NCI-H2196 treated with DMSO at 0.1 percent for 48 hours (cell line): ENCODE data around the gene ATXN1.
"Not testable (repeated sequence)": the region's sequence is repeated elsewhere in the genome, so short reads cannot be mapped to it uniquely, and the experiment has no call there.

Experiments used
- DNase-seq: peaks from one replicate; lab custom pipeline; 2025; ENCODE audit not compliant: unreplicated experiment; lab: John Stamatoyannopoulos, UW

ATXN1 gene

DNA sequence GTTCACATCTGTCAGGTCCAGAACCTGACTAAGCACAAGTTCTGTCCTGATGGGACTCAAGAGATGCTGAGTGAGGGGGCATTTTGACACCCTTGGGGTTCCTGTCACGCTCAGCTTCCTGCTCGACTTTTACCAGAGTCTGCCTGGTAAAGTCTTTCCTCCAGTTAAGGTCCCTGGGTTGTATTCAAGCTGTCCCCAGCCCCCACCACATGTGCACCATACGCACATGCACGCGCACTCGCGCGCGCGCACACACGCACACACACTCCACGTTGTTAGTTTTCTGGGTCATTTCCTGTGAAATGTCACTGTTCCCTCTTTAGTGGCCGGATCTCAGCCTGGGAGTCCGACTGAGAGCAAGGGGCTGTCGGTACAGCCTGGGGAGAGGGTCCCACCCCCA lies 356.8 kb downstream of the ATXN1 start:
- DNase-seq: no peak

DNA sequence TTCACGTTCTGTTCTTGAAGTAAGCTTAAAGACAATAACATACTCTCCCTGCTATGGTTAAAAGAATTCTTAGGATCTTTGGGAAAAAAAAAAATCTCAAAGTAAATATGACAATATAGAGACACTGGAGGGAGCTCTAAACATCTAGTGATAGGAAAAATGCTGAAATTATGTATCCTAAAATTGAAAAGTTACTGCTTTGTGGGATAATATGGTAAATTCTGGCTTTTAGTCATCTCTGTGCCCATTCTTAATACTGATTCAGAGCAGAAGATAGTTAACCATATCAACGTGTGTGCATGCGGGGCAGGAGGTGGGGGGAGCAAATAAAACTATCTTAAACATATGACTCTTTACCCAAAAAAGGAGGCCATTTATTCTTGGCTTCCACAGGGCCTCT lies 357.4 kb downstream of the ATXN1 start:
- no peak for DNase-seq

DNA sequence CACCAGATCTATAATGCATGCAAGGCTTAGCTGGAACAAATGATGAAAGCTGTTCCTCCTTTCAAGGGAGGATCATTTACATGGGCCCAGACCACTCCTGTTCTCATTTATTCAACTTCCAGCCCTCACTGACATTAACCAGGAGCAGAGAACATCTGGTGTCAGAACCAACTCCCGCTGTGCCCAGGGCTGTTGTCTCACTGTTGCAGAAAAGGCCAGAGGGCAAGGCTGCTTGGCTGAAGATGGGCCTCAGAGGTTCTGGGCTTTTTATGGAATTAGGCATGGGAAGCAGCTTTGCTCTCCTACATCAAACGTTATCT lies 358.7 kb downstream of the ATXN1 start:
- DNase-seq: no peak

DNA sequence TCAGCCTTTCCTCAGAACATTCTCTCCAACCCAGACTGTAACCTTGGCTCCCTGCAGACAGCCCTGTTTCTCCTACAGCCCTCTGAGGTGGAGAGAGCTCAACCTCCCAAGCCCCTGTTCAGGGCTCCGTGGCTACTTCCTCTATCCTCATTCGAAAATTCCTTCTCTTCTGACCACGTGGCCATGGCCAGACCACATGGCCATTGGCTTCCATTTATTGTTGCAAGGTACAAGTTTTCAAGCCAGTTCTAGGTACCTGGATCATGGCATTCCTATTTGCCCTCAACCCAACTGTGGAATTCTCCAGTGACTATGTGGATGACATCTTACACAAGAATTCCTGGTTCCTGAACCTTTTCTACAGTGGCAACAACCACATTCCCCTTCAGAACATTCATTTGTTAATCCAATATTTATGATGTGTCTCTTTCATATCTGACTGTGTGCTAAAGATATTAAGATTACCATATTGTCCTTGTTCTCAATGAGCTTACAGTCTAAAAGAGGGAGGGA lies 361.0 kb downstream of the ATXN1 start:
- no peak for DNase-seq

DNA sequence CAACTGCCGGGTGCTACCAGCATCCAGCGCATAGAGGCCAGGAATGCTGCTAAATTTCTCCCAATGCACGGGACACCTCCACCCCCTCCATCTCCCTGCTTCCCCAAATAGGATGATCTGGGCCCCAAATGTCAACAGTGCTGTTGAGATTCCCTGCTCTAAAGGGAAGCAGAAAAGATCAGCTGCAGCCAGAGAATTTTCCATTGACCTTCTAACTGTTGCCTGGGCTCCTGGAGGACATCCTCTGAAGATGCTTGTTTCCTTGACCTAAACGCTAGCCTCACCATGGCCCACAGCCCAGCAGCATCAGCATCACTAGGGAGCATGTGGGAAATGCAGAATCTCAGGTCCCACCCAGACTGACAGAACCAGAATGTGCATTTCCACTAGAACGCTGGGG lies 361.6 kb downstream of the ATXN1 start:
- DNase-seq: no peak

DNA sequence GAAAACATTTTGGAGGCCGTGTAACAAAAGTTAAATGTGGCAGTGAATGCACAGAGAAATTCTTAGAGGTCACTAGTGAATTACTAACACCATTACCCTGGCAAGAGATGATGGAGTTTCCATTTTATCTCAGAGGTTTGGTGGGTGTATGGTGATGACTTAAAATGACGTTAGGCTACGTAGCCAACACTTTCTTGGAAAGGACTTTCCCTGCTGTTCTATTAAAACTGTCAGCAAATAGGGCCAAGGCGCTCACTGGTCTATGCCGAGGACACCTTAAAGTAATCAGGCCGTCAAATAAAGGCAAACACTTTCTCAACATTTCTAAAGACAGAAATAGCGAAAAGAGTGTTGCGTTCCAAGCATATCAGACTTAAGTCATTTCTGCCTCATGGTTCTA lies 362.1 kb downstream of the ATXN1 start:
- DNase-seq: no peak

DNA sequence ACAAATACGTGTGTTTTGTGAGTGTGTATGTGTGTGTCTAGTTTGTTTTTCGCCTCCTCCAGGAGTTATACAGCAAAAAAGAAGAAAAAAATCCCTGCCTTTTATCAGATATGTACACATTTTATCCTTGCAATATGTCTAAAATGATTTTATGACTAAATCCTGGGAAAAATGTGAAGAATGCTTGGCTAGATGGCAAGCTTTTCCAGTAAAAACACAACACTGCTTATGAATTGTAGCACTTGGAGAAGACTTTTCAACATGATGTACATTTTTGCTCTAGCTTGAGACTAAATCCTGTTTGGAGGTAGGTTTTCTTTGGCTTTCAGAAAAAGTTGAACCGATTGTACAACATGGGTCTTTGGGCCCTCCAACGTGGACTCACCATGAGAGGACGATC lies 362.7 kb downstream of the ATXN1 start:
- DNase-seq: no peak

DNA sequence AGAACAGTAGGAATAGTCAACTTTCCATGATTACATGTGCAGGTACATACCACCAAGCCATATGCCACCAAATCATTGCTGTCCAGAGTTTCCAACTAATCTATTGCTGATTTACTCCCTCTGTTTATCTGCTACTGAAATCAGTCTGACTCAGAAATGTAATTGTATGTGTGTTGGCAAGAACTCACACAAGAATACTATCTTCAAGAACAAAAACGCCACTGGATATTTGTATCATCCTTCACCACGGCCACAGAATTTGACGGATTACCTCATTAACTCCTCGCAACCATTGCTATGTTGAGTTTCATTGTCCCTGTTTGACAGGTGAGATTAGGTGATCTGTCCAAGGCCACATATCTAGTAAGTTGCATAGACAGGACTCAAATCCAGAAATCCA lies 363.6 kb downstream of the ATXN1 start:
- no peak for DNase-seq

DNA sequence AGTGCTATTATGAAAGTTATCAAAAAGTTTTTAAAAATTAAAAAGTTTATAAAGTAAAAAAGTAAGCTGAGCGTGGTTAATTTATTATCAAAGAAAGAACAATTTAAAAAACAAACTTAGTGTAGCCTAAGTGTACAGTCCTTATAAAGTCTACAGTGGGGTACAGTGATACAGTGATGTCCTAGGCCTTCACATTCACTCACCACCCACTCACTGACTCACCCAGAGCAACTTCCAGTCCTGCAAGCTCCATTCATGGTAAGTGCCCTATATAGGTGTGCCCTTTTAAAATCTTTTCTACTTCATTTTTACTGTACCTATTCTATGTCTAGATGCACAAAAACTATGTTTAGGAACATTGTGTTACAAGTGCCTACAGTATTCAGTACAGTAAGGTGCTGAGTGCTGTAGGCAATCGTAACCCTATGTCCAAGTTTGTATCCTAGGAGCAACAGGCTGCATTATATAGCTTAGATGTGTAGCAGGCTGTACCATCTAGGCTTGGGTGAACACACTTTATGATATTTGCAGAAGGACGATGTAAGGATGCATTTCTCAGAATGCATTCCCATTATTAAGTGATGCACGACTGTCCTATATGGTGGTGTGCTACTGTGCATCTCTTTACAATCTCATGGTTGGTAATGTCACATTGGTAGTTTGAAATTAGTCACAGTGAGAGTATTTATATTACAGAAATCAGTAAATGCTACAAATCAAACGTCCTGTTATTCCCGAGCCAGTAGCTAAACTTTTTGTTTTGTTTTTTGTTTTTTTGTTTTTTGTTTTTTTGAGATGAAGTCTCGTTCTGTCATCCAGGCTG lies 364.6 kb downstream of the ATXN1 start:
- no peak for DNase-seq

DNA sequence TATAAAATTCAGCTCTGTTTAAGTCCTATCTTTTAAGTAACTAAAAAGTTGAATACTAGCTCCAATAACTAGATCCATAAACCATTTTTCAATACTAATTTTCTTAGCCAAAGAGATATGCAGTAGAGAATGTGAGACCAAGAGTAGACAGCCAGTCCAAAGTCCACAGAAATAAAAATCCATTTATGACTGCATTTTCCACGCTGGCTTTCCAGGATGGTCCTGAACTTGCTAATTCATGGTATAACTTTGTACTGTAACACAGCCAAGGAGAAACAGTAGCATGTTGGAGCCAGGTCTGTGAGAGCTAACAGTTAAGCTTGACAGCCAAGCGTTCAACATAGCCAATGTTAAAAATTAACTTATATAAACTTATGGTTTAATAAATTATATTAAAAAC lies 366.6 kb downstream of the ATXN1 start:
- DNase-seq: no peak

DNA sequence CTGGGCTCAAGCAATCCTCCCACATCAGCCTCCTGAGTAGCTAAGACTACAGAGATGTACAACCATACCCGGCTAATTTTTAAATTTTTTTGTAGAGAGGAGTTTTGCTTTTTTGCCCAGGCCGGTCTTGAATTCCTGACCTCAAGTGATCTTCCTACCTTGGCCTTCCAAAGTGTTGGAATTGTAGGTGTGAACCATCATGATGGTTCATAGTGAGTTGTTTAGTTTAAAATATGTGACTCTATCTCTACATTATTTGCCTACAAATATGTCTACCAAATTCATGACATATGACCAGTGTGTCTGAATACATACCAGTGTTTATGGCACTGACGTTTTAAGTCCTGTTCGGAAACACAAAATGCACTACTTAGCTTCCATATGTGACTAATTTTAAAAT lies 367.9 kb downstream of the ATXN1 start:
- no peak for DNase-seq

DNA sequence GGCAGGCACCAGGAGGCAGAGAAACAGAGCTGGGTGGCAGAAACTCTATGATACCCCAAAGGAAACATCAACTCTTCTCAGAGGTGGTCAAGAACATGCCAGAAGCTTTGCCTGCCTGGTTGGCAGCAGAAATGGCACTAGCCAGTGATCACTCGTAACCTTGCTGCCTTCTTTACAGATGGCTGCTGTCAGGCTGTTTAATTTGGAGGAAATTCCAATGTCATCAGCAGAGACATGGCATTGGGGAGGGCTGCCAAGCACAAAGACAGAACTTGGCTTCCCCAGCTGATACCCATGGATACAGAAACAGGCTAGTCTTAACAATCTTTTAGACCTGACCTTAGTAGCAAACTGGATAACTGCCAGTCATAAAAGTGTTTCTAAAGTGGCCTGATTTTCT lies 369.2 kb downstream of the ATXN1 start:
- no peak for DNase-seq

DNA sequence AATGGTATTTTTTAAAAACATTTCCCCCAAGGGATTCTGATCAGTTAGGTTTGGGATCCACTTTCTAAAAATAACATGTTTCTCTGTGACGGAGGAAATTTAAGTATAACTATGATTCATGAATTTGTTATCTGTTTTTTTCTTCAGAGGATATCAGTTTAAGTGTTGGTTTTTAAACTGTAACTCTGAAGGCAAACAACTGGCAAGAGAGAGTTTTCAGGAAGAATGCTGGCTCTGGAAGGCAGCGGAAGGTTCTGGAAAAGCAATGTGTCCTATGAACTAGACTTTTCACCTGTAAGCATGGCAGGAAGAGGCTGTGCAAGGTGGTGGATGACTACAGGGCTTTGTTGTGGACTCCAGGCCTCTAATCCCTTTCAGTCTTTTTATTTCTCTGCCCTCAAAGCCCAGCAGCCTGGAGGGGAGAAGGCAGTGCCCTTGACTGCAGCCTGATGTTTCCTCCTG lies 369.8 kb downstream of the ATXN1 start:
- DNase-seq: no peak

DNA sequence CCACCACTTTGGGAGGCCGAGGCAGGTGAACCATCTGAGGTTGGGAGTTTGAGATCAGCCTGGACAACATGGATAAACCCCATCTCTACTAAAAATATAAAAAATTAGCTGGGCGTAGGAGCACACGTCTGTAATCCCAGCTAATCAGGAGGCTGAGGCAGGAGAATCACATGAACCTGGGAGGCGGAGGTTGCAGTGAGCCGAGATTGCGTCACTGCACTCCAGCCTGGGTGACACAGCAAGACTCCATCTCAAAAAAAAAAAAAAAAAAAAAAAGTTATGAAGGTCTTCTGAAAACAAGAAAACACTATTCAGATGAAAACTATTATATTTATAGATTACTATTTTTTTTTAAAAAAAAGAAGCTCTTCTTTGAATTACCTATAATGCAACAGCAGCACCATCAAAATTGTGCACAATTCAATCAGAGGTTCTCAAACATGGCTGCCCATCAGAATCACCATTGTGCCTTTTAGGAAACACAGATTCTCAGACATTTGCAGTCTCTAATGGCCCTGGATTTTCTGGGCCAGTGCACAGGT lies 370.3 kb downstream of the ATXN1 start:
- DNase-seq: not testable (repeated sequence)

DNA sequence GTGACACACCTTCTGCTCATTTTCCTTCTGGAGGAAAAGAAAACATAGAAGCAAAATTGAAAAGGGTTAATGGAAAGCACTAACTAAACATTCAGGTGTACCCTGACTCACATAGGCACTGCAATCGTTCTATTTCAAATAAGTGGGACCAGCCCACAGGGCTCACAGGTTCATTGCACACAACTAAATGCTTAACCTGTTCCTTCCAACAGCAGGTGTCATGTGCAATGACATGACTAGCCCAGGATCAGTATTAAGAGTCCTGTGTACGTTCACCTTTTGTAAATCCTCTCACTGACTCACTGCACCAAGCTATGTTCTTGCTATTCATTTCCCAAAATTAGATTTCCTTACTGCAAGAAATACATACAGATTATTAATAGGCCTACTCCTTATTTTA lies 371.6 kb downstream of the ATXN1 start:
- DNase-seq: no peak

DNA sequence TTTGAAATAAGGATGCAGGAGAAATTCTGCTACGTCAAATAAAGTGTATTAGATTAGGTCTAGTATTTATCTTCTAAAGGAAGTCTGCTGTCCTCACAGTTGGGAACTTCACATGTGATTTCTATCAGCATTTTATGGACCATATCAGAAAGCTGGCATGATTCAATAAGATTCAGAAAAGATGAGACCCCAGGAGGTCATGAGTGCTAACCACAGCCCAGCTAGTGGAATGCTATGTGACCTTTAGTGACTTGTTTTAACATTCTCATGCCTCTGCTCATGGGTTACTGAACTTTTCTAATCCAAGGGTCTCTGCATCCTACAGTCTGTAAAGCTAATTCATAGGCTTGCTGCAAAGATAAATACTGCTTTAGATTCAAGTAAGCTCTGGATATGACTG lies 372.8 kb downstream of the ATXN1 start:
- no peak for DNase-seq

DNA sequence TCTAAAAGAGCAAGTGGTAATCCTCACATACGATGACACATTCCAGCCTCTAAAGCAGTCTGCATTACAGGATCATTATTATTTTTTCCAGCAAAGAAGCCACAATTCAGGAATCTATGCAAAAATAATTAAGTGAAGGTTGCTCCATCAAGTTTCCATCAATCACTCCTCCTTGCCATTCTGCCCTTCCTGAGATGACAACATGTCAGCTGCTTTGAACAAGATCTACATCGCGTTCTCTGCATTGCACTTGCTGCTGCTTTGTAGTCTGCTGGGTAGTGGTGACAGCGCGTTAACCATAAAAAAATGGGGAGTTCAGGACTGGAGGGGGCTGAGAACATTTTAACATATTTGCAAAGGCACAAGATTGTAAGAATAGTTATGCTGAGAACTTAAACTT lies 375.2 kb downstream of the ATXN1 start:
- DNase-seq: no peak

DNA sequence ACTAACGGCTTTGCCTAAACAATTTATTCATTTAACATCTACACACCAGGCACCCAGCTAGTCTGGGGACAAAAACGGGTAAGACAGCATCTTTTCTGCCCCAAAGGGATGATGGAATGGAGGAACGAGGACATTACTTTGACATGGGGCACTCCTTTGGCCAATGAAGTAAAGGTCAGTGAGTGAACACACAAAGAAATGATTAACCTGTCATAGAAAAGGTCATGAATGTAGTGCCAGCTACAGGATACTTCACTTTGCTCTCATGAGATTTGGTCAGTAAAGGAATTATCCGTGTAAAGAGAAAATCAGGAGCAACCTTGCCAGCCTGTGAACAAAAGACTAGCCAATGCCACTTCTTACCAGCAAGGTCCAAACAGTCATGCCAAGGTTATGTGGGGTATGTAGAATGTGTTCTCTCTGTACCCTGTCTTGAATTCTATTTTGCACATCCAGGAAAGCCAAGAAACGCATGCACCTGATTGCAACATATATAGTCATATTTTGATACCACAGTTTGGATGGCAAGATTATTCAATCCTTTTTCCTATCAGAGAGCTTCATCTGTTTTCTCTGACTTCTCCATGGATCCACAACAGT lies 377.6 kb downstream of the ATXN1 start:
- DNase-seq: no peak

DNA sequence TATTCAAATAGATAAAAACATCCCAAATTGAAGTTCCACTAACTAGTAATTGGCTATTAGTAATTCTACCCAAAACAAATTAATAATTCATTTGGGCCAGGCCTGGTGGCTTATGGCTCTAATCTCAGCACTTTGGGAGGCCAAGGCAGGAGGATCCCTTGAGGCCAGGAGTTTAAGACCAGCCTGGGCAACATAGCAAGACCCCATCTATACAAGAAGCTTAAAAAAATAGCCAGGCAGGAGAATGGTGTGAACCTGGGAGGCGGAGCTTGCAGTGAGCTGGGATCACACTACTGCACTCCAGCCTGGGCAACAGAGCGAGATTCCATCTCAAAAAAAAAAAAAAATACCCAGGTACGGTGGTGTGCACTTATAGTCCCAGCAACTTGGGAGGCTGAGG lies 379.3 kb downstream of the ATXN1 start:
- DNase-seq: not testable (repeated sequence)

DNA sequence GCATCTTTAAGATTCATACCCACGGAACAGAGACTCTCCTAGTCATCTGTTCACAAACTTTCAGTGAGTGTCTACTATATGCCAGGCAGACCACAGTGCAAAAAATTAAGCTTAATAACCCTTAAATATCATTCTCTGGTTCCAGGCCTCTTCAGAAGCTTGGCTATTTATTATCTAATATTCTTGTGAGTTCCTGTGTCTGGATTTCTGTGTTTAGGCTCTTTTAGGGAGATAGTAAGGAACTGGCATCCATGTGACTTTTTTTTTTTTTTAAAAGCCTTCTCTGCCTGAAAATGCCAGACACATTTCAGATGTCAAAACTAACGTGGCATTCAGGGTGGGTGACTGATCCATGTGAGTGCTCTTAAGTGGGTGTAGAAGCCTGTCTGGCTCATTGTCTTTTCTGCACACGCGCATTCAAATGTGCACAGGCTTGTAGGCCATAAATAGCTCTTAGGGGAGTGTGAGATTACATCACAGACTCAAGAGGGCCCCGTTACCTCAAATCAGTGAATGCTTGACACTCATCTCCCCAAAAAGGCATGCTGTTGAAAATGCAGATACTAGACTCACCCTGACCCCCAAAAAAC lies 380.9 kb downstream of the ATXN1 start:
- no peak for DNase-seq

DNA sequence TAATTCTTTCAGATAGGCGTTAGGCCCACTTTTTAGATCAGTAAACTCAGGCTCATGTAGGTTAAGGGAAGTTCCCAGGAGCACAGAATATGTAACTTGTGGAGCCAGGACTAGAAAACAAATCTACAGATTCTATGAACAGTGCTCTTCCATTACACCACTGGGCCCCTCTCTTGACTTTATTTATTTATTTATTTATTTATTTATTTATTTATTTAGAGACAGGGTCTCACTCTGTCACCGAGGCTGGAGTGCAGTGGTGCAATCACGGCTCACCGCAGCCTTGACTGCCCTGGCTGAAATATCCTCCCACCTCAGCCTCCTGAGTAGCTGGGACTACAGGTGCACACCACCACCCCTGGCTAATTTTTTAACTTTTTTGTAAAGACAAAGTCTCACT lies 382.9 kb downstream of the ATXN1 start:
- not testable (repeated sequence) for DNase-seq

DNA sequence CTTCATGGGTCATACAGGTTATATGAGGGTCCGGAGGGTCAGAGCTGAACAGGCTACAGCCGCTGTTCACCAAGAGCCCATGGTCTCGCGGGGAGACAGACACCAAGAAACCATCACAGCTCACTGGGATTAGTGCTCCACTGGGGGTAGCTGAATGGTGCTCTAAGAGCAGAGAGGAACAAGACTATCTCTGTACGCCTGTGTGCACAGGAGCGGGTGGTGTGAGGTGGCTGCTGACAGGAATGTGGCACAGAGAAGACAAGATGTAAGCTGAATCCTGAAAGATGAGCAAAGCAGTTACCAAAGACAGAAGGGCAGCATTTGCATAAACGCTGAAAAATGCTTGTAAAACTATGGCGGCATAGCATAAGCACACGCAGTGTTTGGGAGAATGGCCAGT lies 383.8 kb downstream of the ATXN1 start:
- DNase-seq: no peak
